Stimulated activated CD8-positive, alpha-beta memory T cell treated with anti-CD3 and anti-CD28 coated beads, Interleukin-12 subunit alpha, Interleukin-12 subunit beta, amount 100 ng/mL, for 24 hours (primary cell): ENCODE data around the gene ADARB2.
"Not testable (repeated sequence)": the region's sequence is repeated elsewhere in the genome, so short reads cannot be mapped to it uniquely, and the experiment has no call there.

Experiments
- DNase-seq: peaks from one replicate; pipeline ENCODE4 v3.0.0-alpha.2; 2020; ENCODE audit errors: extremely low read depth

ADARB2 gene

GRCh38 chr10:1178506-1178905, 558.8 kb downstream of the ADARB2 start:
- DNase-seq = no peak

GRCh38 chr10:1177936-1178335, 559.4 kb downstream of the ADARB2 start:
- DNase-seq = no peak

- no peak for DNase-seq
Measured at GRCh38 chr10:1175956-1176565, 561.3 kb downstream of the ADARB2 start.

- no peak for DNase-seq
Measured at GRCh38 chr10:1174022-1174421, 563.3 kb downstream of the ADARB2 start.

- no peak for DNase-seq
Measured at GRCh38 chr10:1173091-1173490, 564.2 kb downstream of the ADARB2 start.

GRCh38 chr10:1172256-1172984, 564.9 kb downstream of the ADARB2 start:
- no peak for DNase-seq

- no peak for DNase-seq
Measured at GRCh38 chr10:1171586-1171985, 565.7 kb downstream of the ADARB2 start.

GRCh38 chr10:1171182-1171581, 566.1 kb downstream of the ADARB2 start:
- no peak for DNase-seq

GRCh38 chr10:1170867-1171180, 566.5 kb downstream of the ADARB2 start:
- DNase-seq = no peak

- no peak for DNase-seq
Measured at GRCh38 chr10:1169981-1170866, 567.1 kb downstream of the ADARB2 start.

- DNase-seq = no peak
Measured at GRCh38 chr10:1169186-1169885, 568.0 kb downstream of the ADARB2 start.

- no peak for DNase-seq
Measured at GRCh38 chr10:1168763-1169162, 568.6 kb downstream of the ADARB2 start.

- no peak for DNase-seq
Measured at GRCh38 chr10:1166828-1167275, 570.5 kb downstream of the ADARB2 start.

GRCh38 chr10:1166101-1166827, 571.1 kb downstream of the ADARB2 start:
- DNase-seq = no peak

- DNase-seq = no peak
Measured at GRCh38 chr10:1163831-1164230, 573.5 kb downstream of the ADARB2 start.

- DNase-seq = no peak
Measured at GRCh38 chr10:1163204-1163660, 574.1 kb downstream of the ADARB2 start.

GRCh38 chr10:1162481-1163203, 574.7 kb downstream of the ADARB2 start:
- no peak for DNase-seq

GRCh38 chr10:1161315-1161673, 576.0 kb downstream of the ADARB2 start:
- DNase-seq = not testable (repeated sequence)

- DNase-seq = no peak
Measured at GRCh38 chr10:1160561-1161314, 576.6 kb downstream of the ADARB2 start.
